NCI-H2227 treated with DMSO at 0.1 percent for 48 hours (cell line): ENCODE data around the gene ALPK3.
A peak's percentile ranks its signal among the peaks of the same experiment; 100 is the strongest.
"Not testable (repeated sequence)": the region's sequence is repeated elsewhere in the genome, so short reads cannot be mapped to it uniquely, and the experiment has no call there.

Source experiments
- DNase-seq: peaks from one replicate; lab custom pipeline; 2025; lab: John Stamatoyannopoulos, UW

Gene ALPK3

DNA sequence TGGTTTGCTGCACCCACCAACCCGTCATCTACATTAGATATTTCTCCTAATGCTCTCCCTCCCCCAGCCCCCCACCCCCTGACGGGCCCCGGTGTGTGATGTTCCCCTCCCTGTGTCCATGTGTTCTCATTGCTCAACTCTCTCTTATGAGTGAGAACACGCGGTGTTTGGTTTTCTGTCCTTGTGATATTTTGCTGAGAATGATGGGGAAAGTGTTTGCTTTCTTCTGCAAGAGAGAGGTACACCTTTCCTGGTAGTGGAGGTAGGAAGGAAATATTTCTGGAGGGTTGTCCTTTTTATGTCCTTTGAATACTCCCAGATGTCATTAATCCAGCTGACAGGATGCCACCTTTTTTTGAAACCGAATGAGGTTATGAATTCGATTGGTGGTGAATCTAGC lies 56.8 kb downstream of the ALPK3 start:
- no peak for DNase-seq

DNA sequence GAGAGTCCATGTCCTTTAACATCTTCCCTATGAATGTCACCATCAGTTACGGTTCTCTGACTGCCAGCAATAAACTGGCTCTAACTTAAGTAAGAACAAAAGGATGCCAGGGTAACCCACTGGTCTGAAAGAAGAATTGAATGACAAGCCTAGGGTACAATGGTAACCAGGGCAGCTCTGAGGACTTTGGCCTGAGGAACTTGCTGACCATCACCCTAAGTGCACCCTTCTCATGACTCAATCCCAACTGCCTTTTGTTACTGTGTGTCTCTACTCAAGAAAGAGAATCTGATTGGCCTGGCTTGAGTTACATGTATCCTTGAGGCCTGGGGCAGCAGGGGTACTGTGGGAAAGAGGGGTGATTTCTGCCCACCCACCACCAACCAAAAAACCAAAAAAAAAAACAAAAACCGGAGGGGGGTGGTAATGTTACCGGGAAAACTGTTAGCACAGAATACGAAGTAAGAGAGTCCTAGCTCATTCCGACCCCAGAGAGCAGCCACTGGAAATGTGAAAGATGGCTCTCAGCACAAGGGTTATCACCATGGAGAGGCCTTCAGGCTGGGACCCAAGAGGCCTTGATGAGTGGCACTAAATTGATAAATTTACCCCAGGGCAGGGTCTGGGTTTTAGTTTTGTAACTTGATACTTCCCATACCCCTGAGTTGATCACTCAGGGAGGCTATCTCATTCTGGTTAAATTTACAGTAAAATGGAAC lies 58.0 kb downstream of the ALPK3 start:
- DNase-seq: no peak

DNA sequence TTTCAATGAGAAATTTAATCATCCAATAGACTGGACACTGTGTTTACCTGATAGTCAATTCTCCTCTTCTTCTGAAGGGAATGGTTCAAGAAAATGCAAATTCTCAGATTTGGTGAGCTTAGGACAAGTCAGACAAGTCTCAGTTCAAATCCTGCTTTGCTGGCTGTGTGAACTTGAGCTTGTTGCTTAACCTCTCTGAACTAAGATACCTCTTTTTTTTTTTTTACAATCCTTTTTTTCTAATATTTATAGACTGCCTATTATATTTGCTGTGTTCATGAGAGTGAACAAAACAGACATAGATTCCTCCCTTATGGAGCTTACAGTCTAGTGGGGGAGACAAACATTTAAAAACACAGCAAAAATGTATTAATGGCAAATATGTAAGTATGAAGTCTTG lies 59.1 kb downstream of the ALPK3 start:
- no peak for DNase-seq

DNA sequence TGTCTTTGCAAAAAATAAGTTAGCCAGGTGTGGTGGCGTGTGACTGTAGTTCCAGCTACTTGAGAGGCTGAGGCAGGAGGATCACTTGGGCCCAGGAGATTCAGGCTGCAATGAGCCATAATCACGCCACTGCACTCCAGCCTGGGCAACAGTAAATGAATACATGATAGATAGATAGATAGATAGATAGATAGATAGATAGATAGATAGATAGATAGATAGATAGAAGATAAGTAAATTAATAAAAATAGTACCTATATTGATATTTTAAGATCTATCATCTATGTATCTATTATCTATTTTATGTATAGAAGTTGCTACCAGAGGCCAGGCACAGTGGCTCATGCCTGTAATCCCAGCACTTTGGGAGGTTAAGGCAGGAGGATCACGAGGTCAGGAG lies 60.5 kb downstream of the ALPK3 start:
- not testable (repeated sequence) for DNase-seq

- DNase-seq: peak; percentile 1
Observed at GRCh38 chr15:84878504-84878903, 61.3 kb downstream of the ALPK3 start.

DNA sequence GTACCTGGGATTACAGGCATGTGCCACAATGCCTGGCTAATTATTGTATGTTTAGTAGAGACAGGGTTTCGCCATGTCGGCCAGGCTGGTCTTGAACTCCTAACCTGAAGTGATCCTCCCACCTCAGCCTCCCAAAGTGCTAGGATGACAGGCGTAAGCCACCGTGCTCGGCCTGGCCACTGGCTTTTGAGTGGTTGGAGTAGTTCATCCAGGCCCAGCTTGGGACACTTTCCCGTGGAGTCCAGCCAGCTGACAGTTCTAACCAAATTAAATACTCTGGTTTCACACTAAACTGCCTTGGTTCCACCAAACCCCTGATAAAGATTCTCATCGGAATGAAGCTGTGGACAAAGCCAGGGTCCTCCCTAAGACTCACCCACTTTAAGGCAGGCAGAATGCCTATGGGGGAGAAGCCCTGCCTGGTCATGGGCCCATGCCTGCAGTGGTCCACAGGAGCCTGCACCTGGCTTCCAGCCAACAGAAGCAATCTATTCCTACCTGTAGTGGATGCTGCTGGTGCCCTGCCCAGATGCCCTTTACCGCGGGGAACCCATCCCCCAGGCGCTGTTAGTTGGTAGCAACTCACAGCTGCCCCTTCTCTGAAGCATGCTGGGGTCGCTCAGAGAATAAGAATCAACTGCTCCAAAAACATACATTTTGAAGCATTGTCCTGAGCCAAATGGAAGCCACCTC lies 62.1 kb downstream of the ALPK3 start:
- no peak for DNase-seq

- DNase-seq: no peak
Observed at GRCh38 chr15:84880007-84880406, 62.9 kb downstream of the ALPK3 start.

GRCh38 chr15:84880822-84881519 lies 63.8 kb downstream of the ALPK3 start:
- DNase-seq: no peak

DNA sequence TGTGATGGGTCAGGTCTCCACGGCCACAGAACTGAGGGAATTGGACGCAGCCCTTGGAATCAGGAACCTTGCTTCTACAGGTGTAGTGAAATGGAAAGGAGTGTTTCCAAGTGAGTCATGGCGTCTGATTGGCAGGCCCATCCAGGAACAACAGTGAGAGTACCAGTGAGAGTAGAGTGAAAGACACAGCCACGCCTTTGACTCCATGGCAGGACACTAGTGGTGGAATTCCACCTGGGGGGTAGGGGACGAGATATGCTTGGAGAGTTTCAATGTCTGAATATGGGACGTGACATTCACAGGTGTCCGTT lies 64.3 kb downstream of the ALPK3 start:
- DNase-seq: no peak

GRCh38 chr15:84883466-84883865 lies 66.3 kb downstream of the ALPK3 start:
- DNase-seq: no peak

- DNase-seq: no peak
Observed at GRCh38 chr15:84883916-84884781, 67.0 kb downstream of the ALPK3 start, which contains the start of gene SLC28A1. Gene SLC28A1, plus strand, starts transcription at chr15:84884662. Its CDS starts 3,099 bp downstream, at chr15:84887761.

DNA sequence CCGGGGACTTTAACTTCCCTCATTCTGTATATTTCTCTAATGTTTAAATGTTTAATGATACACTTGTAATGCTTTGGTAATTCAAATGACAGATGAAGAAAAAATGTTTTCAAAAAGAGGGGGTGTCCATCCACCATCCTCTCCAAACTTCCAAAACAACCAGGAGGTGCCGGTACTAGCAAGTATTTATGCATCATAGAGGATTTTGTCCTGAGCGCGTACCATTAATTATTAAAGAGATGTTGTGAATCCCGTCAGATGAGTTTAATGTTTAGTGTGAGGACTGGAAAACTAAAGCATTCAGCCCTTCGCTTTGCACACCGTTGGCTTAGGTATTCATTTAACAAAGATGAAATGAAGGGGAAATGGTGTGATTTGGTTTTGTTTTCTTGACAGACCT lies 68.6 kb downstream of the ALPK3 start:
- DNase-seq: no peak

DNA sequence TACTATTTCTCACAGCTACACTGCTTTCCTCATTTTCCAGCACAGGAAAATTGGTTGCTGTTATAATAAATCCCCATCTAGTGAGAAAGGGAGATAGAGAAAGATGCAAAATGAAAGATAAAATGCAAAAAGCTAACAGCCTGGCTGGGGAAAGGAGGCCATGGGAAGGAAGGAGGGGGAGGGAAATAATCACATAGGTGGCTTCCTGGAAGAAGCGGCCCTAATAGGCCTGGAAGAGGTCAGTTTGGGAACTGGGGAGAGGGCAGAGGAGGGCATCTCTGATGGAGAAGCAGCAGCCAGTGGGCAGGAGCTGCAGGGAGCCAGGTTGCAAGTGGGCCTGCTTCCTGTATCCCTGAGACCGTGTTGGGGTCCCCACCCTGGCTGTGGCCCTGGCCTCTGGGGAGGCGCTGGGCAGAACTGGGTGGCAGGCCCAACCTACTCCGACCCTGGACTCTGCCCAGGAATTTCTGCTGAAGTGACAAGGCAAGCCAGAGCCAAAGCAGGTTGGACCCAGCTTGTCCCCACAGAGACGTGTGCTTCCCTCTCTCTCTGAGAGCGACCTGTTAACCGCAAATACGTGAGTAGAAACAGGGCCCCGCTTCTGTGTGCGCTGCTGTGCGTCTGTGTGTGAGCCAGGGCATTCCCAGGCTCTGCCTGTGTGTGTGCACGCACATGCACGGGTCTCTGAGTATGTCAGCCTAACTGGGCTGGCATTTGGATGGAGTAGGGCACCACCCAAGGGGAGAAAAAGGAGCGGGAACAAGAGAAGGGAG lies 69.2 kb downstream of the ALPK3 start:
- no peak for DNase-seq

DNA sequence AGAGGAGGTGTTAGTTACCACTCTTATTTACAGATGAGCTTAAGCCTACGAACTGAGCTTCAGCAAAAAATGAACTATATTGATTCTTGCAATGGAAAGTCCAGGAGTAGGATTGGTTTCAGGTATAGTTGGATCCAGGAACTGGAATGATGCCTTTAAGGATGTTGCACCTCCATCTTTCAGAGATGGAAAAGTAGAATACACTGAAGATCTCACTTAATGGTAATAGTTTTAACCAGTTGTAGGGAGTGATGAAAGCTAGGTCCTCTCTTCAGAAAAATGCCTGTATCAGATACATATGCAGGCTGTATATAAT lies 69.8 kb downstream of the ALPK3 start:
- DNase-seq: no peak

DNA sequence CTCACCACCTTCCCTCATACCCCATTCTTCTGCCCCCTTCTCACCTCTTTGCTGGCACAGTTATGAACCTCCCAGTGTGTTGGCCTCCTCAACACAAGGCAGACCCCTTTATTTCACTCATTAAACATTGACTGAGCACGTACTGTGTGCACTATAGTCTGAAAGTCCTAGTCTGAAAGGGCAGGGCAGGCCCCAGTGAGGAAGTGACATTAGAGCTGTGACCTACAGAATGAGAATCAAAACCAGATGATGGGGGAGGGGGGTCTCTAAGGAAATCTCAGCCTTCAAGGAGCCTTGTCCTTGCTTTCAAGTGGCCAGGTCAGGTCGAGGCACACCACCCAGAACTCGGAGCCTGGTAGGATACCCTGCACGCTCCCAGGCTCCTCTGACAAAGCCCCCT lies 70.8 kb downstream of the ALPK3 start:
- DNase-seq: no peak

DNA sequence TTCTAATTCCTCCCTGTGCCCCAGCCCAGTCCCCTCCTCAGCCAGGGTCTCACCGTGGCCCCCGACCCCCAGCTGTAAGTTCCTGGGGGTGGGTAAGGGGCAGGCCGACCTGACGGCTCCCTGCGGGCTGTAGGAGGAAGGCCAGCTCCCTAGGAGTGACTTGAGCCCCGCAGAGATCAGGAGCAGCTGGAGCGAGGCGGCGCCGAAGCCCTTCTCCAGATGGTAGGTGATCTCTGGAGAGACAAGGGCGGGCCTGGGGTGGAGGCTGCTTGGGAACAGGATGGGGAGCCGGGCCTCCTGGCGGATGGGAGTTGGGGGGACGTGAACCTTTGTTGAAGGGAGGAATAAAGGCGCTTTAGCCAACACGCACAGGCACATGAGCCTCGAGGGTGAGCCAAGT lies 71.5 kb downstream of the ALPK3 start:
- no peak for DNase-seq

DNA sequence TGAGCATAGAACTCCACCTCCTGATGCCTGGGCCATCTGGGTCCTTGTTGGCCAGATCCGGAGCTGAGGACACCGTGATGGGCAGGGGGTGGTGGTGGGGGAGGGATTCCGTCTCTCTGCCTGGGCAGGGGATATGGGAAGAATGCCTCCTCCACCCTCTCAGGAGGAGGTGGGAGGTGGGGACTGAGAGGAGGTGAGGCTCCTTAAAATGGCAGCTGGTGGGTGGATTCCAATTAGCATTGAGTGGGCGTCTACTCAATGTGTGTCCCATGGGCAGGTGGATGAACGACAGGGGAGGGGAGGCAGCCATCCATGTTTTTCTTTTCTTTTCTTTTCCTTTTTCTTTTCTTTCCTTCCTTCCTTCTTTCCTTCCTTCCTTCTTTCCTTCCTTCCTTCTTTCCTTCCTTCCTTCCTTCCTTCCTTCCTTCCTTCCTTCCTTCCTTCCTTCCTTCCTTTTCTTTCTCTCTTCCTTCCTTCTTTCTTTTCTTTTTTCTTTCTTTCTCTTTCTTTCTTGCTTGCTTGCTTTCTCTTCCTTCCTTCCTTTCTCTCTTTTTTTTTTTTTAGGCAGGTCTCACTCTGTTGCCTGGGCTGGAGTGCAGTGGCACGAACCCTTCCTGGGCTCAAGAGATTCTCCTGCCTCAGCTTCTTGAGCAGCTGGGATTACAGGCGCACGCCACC lies 72.3 kb downstream of the ALPK3 start:
- DNase-seq: no peak

DNA sequence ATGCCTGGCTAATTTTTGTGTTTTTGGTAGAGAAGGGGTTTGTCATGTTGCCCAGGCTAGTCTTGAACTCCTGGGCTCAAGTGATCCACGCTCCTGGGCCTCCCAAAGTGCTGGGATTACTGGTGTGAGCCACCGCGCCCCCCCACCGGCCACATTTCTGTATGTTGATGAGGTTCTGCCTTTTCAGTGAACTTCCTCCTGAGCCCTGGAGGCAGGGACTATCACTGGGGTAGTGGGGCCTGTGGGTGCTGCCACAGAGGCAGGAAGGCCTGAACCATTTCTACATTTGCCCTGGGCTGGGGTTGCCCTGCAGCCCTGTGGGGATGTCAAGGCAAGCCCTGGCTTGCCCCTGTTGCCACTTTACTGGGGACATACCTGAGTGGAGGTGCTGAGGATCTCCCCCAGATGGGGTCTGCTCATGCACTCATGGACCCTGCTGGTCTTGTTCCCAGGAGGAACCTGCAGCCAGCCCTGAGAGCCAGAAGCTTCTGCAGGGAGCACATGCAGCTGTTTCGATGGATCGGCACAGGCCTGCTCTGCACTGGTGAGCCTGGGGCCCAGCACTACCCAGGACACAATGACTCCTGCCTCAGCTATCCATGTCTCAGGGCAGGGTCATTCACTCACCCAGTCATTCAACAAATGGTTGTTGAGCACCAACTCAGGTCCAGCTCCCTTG lies 73.0 kb downstream of the ALPK3 start:
- DNase-seq: no peak

DNA sequence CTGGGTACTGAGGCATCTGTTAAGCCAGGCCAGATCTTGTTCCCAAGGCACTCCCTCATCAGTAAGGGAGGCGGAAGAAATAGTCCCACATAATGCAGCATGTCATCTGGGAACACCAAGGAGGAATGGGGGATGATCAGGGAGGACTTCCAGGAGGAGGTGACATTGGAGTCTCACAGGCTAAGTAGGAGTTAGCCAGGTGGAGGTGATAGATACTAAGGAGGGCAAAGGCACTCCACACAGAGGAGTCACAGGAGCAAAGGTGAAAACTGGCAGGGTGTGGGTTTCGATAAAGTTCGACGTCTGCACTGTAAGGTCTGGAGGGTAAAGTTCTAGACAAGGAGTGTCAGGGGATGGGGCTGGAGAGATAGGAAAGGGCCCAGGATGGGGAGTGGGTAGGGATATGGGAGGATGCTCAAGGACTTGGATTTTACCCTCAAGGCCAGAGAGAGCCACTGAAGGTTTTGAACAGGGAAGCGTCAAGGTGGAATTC lies 73.6 kb downstream of the ALPK3 start:
- DNase-seq: no peak

- DNase-seq: no peak
Observed at GRCh38 chr15:84891339-84891738, 74.2 kb downstream of the ALPK3 start.
